Hematopoietic multipotent progenitor cell (in vitro differentiated cells): Measurements from ENCODE around the gene HPSE. TPM values are rescaled to one million over a fixed set of nuclear protein-coding genes. Genes with fewer than 3 reads are reported as not detected.
"Not testable (repeated sequence)": the region's sequence is repeated elsewhere in the genome, so short reads cannot be mapped to it uniquely, and the experiment has no call there.

Source experiments
- DNase-seq, 3 donors: peaks; one replicate each; pipeline ENCODE4 v3.0.0-alpha.2; 2011 to 2015; ENCODE audit warnings: low read depth in 2 of 3, low spot score in 2 of 3
- total RNA-seq: library from RNA; depleted of rRNA; stranded (reverse); fragments of >200 nt; gene quantifications from one replicate; pipeline ENCODE4 v1.2.3, GENCODE V29; 2012

Gene HPSE
- total RNA-seq, 1 donor, result 0.81 TPM

DNA sequence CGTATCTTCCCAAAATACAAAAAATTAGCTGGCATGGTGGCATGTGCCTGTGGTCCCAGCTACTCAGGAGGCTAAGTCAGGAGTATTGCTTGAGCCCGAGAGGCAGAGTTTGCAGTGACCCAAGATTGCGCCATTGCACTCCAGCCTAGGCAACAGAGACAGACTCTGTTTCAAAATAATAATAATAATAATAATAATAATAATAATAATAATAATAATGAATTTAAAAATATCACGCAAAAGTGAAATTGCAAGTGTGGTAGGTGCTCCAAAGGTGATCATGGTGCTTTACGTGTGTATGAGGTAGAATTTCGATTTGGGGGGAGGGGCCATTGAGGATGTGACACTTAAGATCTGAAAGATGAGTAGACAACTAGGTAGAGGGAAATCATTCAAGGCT is 4.9 kb upstream of the HPSE start:
- DNase-seq, result no peak

DNA sequence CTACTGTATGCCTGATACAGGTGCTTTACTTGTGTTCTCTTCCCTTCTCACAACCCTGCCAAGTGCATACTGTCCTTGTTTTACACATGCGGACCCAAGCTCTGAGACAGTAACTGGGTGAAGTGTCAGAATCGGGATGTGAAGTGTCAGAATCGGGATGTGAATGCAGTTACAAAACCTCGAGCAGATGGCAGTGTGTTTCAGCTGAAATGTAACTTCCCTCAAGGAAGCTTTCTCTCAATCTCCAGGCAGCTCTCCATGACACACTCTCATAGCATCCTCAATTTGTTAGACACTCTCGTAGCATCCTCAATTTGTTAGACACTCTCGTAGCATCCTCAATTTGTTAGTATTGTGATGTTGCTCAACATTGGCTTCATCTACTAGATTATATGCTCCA is 1.1 kb upstream of the HPSE start:
- DNase-seq, result no peak

DNA sequence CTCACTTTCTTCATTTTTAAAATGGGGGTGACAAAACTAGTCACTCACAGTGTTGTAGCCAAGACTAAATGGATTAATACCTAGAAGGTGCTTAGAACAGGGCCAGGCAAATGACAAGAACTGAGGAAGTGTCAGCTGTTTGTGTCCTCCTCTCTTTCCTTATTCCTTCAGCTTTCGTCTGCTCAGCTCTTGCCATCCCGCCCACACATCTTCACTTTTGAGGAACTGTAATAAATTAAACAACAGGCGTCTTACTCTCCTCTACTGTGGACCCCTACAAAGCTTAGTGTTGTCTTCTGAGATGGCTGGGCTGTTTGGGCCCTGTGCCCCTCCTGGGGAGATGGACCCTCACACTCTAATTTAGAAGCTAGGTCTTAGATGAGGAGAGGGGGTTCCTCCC is 2.7 kb downstream of the HPSE start:
- DNase-seq, result peak in 1 of 3 donors; percentile 25

DNA sequence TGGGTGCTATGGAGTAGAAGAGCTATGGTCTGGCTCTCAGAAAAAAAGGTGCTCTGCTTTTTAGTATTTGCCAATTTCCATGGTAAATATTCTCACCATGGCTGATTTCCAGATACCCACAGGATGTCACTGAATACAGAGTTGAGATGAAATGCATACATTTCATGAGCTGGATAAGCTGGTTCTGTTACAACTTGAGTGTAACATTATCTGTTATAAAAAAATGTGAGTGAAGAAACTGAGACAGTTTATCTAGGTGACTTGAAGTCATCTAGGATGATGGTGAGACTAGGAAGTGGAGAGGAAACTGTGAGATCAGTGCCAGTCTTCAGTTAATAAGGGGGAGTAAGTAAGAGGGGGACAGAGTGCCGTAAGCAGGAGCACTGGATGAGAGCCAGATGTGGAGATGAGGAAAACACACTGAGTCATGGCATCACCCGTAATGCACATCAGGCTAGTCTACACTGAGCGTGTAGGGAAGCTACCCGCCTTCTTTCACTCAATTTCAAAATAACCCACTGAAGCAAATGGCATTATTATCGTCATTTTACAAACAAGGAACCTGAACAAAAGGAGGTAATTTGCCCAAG is 5.0 kb downstream of the HPSE start:
- no peak for DNase-seq

DNA sequence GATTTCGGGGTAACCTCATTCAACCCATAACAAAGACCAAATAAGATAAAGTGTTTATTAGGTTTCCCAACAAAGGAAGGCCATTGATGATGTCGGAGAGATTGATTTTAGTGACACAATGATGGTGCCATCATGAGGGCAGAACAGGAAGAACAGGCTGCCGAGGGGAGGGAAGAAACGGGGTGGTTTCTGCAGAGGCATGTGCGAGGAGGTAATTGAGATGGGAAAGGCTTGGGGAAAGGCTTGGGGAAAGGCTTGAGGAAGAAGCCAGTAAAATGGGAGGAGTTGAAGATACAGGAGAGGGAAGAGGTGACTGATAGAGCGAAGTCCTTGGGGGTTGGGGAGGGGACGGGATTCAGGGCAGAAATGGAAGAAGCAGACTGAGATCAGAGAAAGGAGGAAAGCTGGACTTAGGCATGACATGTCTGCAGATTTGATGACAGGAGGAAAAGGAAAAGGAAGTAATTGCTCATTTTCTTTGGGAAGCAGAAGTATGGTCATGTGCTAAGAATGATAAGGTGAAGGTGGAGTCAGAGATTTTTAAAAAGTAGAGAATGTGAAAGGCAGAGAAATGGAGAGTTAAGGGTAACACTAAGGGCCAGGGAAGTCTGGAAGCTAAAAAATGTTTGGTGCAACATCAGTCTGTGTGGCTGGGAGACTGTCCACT is 6.0 kb downstream of the HPSE start:
- peak in 1 of 3 donors; percentile 38 for DNase-seq

DNA sequence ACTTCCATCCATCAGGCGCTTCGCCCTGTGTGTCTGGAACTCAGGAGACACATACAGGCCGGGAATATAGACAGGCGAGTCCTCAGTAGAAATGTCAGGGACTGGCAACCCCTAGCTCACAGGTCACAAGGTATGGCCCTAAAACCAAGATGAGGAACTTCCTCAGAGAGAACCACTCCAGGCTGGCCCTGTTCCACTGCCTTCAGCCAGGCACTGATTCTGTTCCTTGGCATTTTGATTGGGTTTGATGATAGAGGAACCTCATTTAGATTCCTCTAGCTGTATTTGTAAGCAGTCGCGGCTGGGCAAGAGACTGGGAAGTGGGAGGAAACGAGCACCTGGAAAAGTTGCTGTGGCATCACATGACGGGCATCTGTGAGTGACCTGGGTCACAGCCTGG is 8.1 kb downstream of the HPSE start:
- DNase-seq, result no peak

DNA sequence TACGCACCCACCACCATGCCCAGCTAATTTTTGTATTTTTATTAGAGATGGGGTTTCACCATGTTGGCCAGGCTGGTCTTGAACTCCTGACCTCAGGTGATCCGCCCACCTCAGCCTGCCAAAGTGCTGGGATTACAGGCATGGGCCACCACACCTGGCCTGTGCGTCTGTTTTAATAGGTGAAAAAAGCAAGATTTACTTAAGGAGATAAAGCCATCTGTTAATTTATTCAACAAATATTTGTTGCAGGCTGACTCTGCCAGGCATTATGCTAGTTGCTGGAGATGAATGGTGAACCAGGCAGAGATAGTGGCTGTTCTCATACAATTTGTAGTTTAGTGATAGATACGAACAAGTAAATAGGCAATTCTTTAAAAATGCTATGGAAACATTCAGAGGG is 9.3 kb downstream of the HPSE start:
- not testable (repeated sequence) for DNase-seq

DNA sequence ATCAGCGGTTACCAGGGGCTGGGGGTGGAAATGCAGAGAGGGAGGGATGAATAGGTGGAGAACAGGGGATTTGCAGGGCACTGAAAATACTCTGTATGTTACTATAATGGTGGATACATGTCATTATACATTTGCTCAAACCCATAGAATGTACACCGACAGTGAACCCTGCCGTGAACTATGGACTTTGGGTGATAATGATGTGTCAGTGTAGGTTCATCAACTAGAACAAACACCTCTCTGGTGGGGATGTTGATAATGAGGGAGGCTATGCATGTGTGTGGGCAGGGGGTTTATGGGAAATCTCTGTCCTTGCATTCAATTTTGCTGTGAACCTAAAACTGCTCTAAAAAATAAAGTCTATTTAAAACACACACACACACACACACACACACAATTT is 11.5 kb downstream of the HPSE start:
- no peak for DNase-seq

DNA sequence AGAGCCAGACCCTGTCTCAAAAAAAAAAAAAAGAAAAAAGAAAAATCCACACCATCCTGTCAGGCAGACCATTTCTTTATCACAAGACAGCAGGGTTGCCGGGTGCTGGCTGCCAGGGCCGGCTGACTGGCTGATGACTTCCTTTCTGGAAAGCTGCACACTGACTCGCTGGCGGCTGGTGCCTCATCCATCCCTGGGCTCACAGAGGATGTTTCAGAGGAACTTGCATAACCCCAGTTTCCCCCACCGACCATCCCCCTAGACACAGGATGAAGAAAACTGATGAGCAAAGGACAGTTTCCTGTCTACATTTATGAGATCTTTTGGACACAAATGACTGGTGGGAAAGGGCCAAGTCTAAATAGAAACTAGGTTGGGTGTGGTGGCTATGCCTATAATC is 14.1 kb downstream of the HPSE start:
- DNase-seq, result peak in 2 of 3 donors; percentile 87 to 90

DNA sequence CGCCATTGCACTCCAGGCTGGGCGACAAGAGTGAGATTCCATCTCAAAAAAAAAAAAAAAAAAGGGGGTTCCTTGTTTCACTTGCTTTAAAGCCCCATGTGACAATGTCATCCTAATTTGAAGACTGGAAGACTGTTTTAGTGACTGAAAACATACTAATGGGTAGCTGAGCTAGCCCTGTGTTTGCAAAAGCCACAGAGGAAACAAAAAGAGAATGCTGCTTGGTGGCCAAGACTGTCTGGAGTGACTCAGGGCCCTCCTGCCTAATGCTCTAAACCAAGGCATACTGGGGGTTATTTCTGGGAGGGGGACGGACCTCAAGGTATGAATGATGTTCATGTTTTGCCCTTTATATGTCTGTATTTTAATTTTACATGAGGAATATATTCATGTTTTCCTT is 16.0 kb downstream of the HPSE start:
- DNase-seq, result peak in 2 of 3 donors; percentile 52 to 62

DNA sequence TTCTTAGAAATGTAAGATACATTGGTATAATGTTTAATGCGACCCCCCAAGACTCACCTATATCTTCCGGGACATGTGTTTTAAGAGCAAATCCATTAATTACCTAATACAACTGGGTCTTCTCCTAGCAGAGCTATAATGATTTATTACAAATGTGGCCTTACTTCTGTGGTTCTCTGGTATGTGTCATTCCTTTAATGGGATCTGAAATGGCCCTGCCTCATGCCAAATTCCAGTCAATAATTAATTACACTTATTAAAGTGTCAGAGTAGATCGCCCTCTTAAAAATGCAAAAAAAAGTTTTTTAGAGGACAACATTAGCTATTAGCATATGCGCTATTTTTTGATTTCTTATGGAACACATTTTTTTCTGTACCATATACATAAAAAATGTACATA is 17.0 kb downstream of the HPSE start:
- no peak for DNase-seq

DNA sequence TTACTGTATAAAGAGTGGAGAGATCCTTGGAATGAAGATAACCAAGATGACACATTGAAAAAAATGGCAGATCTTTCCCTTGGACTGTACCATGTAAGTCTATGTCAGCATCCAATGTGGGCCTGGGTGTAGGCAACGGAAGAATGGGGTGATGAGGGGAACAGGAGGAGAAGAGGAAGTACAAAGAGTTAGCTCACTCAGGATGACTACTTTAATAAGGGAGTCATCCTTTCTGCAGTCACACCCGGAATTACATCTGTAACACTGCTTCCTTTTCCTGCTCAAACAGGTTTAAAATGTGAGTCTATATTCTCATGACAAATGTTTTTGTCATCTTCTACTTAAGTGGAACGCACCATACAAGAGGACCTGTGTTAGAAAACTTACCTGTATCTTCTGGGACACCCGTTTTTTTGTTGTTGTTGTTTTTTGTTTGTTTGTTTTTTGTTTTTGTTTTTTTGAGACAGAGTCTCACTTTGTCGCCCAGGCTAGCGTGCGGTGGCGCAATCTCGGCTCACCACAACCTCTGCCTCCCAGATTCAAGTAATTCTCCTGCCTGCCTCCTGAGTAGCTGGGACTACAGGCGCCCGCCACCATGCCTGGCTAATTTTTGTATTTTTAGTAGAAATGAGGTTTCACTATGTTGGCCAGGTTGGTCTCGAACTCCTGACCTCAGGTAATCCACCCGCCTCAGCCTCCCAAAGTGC is 18.0 kb downstream of the HPSE start:
- peak in 1 of 3 donors; percentile 44 for DNase-seq

DNA sequence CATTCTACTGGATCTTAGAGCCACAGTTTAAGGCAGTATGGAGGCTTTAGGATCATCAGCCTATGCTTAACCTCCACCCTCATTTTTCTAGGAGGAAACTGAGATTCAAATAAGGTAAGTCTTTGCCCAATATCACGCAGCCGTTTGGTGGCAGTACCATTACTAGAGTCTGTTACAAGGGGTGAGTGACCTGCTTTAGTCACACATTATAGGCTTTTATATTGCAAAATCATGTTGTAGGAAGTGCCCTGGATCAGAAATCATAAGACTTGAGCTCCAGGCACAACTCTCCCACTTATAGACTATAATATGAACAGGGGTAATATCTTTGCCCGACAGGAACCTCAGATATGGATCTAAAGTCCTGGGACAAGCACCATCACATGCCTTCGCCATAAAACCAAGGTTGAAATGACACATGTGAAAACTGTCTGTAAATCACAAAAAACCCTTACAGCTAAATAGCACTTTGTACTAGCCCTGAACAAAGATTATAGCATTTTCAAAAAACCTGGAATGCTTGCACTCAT is 19.2 kb downstream of the HPSE start:
- DNase-seq, result no peak

DNA sequence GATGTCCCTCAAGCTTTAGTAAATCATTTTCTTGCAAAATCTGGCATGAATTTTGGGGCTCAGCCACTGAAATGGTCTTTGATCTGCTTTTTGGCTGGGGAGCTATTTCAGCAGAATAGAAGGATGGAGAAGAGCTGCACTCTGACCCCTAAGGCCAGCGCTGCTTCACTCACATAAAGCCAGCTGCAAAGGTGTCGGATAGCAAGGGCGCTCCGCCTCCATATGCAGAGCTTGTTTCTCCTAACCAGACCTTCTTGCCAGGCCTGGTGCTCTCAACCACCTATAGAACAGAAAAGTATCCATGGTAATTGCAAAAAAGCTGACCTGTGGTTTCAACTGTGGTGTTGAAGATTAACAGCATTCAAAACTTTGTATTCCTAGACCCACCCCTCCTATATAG is 26.0 kb downstream of the HPSE start:
- DNase-seq, result no peak

DNA sequence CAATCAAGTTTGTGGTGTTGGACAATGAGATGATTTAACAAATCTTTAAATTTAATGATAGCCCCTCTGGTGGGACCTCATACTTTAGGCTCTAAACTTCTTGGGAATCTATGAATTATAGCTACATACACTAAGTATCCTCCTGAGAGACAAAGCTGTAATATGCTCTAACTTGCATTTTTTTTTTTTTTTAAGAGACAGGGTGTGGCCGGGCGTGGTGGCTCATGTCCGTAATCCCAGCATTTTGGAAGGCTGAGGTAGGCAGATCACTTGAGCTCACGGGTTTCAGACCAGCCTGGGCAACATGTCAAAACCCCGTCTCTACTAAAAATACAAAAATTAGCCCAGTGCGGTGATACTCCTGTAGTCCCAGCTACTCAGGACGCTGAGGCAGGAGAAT is 26.7 kb downstream of the HPSE start:
- no peak for DNase-seq

DNA sequence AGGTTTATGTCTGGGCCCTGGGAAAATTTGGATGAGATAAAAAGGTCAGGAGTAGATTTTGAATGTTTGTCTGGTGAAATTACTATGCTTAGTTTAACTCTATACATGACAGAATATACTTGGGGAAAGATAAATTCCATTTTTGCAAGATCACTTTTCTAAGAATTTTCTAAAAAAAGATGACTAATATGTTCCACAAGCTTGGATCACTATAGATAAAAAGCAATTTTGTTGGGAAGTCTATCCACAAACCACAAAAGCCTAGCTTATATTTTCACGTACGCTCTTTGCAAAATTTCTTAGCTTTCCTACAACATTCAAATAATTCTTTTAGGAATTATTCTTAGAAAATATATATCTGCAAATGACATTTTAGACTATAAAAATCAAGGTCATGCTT is 29.5 kb downstream of the HPSE start:
- no peak for DNase-seq

DNA sequence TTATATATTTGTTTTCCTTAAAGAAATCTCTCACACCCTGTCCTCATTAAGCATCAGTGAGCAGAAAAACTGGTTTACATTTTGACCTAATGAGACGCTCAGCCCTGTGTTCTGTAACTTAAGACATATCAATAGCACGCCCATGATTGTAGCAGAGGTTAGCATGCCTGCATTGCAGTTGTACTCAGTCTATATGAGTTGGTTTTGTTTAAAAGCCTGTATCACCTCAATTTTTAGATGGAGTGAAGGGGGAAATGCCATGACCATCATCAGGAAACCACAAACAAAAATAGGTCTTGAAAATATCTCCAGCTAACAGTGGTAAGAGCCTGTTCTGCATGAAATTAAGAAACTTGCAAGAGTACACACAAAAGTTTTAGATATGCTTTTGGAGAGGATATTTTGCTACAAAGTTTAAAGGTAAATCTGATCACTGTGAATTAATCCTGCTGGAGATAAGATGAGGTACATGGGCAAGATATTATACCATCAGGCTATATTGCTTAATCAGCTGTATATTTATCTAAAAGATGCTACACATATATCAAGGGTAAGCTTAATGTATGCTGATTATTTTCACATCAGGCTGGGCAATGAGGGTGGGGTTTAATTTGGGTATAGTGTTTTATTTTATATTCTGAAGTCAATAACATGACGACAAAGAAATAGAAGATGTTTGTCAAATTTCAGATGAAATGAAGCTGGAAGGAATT is 36.9 kb downstream of the HPSE start:
- DNase-seq, result peak in 1 of 3 donors; percentile 60

DNA sequence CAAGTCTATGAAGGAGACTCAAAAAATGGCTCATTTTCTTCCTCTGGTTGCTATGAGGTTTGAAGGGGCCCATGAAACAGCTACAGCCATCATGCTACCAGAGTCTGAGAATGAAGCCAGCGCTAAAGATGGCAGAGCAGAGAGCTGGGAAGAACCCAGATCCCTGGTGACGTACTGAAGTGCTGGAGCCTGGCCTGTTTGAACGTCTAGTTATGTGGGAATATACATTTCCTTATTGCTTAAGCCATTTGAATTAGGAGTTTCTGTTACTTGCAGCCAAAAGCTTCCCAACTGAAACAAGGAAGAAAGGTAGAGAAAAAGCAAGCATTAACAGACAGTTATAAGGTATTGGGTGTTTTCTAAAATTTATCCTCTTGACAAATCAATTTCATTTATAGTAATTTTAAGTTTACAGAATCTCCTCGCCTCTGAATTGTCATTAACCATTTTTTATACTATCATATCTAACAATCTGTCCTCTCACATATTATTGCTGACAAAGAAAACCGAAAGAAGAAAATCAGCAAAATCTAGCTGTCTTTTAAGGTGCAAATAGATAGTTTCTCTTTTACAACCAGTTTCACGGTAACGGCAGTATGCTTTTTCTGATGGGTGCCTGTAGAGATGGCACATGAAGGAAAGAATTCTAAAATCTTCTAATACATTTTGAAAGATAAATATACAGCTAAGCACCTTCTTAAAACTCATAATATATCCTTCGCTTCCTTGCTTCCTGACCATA is 41.2 kb downstream of the HPSE start:
- DNase-seq, result no peak

DNA sequence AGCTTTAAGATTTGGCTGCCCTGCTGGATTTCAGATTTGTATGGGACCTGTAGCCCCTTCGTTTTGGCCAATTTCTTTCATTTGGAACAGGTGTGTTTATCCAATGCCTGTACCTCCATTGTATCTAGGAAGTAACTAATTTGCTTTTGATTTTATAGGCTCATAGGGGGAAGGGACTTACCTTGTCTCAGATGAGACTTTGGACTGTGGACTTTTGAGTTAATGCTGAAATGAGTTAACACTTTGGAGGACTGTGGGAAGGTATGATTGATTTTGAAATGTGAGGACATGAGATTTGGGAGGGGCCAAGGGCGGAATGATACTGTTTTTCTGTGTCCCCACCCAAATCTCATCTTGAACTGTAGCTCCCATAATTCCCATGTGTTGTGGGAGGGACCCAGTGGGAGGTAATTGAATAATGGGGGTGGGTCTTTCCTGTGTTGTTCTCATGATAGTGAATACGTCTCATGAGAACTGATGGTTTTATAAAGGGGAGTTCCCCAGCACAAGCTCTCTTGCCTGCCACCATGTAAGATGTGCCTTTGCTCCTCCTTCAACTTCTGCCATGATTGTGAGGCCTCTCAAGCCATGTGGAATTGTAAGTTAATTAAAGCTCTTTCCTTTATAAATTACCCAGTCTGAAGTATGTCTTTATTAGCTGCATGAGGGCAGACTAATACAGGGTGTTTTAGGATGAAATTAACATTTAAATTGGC is 44.4 kb downstream of the HPSE start:
- not testable (repeated sequence) for DNase-seq

DNA sequence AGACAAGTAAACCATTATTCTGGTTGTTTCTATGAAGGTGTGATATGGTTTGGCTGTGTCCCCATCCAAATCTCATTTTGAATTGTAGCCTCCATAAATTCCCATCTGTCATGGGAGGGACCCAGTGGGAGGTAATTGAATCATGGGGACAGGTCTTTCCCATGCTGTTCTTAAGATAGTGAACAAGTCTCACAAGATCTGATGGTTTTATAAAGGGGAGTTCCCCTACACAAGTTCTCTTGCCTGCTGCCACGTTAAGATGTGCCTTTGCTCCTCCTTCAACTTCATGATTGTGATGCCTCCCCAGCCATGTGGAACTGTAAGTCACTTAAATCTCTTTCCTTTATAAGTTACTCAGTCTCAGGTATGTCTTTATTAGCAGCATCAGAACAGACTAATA is 46.3 kb downstream of the HPSE start:
- DNase-seq, result not testable (repeated sequence)
